SIG-M5 treated with dmso at 0.1 percent for 504 hours (cell line): ENCODE measurements around the gene KCNH5.

ENCODE experiments used
- DNase-seq: peaks from one replicate; lab custom pipeline; 2025; ENCODE audit not compliant: unreplicated experiment; lab: John Stamatoyannopoulos, UW

Gene KCNH5

DNA sequence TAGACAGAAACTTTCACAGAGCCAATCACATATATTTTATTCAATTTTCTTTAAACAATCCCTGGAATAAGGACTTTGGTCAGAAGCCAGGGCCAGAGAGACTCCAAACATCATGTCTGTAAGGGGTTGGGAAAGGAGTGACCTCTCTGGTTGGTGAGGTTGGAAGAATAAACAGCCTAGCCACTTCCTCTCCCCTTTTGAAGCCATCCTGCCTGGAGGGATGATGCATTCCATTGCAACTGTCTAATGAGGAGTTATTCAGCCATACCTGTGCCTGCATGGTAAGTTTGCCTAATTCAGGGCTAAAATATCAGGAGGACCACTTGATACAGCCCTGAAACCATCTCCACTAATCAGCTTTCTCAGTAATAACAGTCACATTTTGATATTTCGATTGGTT, 299.8 kb downstream of the KCNH5 start:
- no peak for DNase-seq

- DNase-seq = no peak
Observed at GRCh38 chr14:62743560-62743959, 301.7 kb downstream of the KCNH5 start.

DNA sequence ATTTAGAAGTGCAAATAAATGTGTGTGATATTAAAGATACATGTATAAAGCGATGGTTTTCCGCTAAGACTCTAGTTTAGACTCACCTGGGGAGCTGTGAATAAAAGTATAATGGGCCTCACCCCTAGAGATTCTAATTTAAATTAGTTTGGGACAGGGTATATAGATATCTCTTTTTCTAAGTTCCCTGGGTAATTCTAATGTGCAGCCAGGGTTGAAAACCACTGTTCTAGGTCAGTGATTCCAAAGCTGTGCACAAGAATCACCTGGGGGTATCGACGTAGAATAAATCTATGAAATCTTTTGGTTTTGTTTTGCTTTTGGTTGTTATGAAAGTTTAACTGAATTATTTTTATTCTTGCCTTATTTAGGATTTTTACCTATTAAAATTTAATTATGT, 302.1 kb downstream of the KCNH5 start:
- no peak for DNase-seq

DNA sequence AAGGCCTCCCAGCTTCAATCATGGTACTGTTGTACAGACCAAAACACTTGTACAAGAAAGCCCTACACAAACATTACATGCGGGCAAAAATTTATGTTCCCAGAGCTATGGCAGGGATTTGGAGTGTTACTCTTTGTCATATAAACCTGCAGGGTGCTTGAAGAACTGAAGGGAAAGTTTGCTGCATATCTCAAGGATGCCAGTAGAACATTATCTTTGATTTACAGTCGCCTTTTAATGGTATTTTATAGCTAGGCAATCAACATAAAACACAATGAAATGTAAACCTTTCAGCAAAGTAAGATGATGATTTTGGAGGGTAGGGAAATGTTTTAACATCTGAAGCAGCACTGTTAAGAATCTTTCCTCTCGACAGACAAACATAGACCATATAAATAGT, 305.6 kb downstream of the KCNH5 start:
- DNase-seq = no peak

DNA sequence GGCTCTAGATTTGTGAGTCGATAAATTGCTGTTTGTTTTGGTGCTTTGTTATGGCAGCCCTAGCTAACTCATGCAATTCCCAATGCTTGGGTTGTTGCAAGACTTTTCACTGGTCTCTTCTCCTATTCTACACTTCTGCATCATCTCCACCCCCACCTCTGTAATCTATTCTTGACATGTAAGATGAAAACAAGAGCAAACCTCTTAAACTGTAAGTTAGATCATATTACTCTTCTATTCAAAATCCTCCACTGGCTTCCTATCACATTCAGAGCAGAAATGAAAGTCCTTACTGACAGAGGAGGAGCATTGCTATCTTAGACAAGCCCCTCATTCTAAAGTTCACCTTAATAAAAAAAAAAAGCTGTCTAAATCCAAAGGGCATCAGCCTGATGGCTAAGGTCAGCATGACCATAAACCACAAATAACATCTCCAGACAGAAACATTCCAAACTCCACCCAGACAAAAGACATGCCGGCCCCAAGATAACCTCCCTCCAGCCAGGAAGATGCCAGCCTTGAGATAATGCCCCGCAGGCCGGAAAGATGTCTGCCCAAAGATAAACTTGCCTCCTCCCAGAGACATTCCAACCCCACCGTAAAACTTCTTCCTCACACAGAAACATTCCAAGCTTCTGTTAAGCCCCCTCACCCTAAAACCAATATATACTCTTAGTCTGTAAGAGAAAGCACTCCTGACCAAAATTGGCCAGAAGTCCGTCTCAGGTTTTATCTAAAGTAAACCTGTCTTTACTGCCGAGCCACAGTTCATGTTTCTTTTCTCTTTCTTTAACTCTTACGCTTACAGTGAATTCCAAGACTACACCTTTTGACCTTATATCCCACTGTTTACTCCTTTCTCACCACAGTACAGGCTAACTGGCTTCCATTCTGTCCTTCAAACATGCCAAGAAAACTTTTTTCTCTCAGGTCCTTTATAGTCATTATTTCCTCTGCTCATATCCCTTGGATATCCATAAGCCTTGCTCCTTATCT, 308.9 kb downstream of the KCNH5 start:
- no peak for DNase-seq

- DNase-seq = no peak
Observed at GRCh38 chr14:62734831-62735230, 310.4 kb downstream of the KCNH5 start.

GRCh38 chr14:62722406-62722805, 322.9 kb downstream of the KCNH5 start:
- DNase-seq = no peak

GRCh38 chr14:62718629-62719028, 326.6 kb downstream of the KCNH5 start:
- DNase-seq = no peak

DNA sequence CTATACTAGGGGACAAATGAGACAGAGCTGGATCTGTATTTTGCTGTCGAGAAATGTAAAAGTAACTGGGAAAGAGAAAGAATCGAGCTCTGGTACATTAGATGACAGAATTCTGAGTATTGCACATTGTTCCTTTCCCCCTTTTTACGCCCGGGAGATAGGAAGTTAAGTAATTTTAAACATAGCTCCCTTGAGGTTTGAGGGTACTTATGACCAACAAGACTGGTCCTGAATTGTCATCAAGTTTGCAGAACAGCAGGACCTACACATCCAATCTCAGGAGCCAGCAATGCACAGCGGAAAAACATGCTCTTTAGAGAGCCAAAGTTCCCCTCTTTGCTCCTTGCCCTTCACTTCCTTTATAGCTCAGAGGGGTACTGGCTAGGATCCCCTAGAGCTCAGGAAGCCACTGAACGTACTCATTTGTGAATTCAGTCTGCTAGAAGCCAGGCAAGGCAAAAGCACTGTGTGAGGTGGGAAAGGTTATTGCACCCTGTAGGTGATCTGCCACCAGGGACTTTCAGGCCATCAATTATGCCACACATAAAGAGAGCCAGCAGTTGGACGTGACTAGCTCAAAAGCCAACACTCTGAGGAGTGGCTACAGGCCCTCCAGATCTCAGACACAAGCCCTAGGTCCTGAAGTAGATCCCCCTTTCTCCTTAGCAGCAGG, 333.8 kb downstream of the KCNH5 start:
- no peak for DNase-seq

DNA sequence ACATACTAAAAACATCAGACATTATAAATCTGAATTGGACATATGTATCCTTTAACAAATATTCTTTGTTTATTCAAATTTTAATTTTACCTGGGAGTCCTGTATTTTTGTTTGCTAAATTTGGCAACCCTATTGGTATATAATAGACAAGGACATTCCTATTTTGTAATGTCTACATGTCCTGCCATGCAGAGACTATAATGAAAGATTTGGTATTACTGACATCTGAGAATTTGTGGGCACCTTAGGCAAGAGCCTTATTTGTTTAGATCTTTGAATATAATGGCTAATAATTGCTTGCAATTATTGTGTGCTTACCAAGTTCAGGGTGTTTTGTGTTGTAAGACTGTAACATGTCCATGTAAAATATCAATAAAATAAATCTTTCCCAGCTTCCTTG, 334.4 kb downstream of the KCNH5 start:
- no peak for DNase-seq

GRCh38 chr14:62709773-62710172, 335.5 kb downstream of the KCNH5 start:
- no peak for DNase-seq

- DNase-seq = no peak
Observed at GRCh38 chr14:62706217-62706616, 339.0 kb downstream of the KCNH5 start.

- no peak for DNase-seq
Observed at GRCh38 chr14:62697461-62697860, 347.8 kb downstream of the KCNH5 start.

DNA sequence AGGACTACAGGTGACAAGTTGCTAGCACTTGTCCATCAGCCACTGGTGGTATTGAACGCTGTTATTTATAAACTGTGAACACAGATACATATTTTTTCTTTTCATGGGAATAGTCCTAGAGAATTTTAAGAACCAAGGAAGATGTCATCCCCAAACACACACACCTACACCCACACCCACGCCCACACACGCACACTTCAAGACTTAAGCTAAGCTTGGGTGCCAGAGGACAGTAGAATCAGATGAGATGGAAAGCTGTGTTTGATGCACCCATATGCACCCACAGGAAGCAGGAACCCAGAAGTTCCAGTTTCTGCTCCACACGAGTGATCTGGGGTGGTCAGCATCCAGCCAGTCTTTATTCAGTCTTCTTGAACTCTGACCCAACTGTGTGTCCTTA, 348.3 kb downstream of the KCNH5 start:
- no peak for DNase-seq

DNA sequence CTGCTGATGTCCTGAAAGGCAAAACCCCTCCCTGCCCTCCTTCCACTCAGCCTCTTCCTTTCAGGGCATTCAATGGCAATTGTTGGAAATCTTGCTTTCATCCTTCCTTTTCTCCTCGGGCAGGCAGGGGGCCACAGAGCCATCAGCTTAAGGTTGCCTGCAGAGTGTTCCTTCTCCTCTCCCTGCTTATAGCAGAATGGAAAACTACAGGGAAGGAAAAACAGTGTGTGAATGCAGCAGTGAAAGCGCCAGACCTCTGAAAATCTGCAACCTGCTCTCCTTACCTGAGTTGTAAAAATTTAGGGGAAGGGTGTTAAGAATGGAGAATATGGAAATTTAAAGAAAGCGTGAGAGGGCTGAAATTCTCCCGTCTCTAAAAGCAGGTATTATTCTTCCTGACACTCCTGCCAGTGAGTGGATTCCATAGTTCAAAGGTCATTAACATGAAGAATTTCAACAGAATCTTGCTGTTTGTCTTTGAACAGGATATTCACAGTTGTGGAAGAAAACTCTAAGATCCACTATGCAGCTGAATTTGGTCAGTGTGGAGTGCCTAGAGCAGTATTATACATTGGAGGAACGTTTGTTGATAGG, 348.8 kb downstream of the KCNH5 start:
- DNase-seq = no peak

DNA sequence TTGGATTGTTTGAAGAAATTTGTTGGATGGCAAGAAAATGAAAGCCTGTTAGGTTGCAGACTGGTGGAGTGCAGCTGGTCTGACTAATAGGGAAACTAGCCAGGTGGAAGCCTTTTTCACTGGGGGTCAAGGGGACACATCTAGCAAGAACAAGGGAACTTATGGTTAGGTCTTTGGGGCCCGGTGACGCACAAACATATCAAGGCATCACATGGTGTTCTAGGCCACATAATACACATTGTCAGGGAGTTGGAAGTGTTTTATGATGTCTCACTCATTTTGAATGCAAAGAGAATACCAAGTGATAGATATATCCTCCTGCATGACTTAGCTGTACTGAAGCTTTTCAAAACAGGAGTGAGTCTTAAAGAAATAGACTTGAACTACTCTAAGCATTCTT, 351.2 kb downstream of the KCNH5 start:
- no peak for DNase-seq

- no peak for DNase-seq
Observed at GRCh38 chr14:62692490-62693106, 352.7 kb downstream of the KCNH5 start.

DNA sequence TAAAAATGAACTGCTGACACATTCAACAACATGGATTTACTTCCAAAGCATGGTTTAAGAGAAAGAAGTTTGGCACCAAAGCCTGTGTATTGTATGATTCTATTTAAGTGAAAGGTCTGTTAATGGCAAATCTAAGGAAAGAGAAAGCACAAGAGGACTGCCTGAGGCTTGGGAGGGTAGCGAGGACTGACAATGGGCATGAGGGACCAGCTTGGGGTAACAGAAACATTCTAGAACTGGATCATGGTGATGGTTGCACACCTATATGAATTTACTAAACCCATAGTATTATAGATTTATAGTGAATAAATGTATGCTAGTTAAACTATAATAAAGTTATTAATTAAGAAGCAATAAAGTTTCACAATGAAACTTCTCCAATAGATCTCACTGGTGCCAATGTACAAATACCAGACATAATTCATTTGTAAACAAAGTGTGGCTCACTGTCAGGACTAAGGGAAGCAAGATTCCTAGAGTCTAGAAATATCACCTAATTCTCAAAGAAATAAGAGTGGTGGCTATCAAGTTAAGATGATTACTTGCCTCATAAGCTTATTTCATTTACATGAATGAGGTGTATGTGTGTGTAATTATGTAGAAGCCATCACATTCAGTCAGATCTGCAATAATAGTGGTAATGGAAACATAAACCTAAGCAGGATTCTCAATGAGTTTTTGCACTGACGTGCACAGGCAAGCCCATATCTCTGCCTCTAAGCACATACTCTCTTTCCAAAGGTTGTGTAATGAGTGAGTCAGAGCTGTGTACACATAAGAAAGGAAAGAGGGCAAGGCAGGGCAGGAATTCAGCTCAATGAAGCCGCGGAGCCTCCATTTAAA, 353.4 kb downstream of the KCNH5 start:
- DNase-seq = peak; percentile 63

- DNase-seq = no peak
Observed at GRCh38 chr14:62689733-62690132, 355.5 kb downstream of the KCNH5 start.

GRCh38 chr14:62687818-62688217, 357.4 kb downstream of the KCNH5 start:
- no peak for DNase-seq

DNA sequence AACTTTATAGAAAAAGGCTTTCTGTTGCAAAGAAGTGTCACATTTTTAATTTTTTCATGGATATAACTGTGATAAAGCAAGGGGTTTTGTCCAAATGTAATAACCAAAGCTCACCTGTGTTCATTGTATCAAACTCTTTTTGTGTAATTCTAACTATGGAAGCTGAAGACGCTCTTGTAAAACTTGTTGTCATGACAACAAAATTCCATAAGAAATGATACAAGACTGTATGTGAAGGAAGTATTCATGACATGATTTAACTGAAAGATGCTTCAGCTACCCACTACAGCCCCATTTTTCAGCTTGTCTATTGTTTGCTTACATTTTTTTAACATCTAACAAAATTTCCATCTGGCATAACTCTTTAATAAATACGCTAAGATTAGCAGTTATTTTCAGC, 360.9 kb downstream of the KCNH5 start:
- DNase-seq = no peak
